HG02678 (cell line): ENCODE data around the gene CHPF2.
A peak's percentile ranks its signal among the peaks of the same experiment; 100 is the strongest.

Experiments
- ATAC-seq: cut with Tn5 transposase; IDR thresholded peaks from one replicate; pipeline ENCODE4 v1.9.1; 2021; ENCODE audit warnings: mild to moderate bottlenecking, moderate library complexity; ENCODE audit not compliant: unreplicated experiment

Gene CHPF2

GRCh38 chr7:151232917-151233701 lies 826 bp downstream of the CHPF2 start:
- peak; percentile 29 for ATAC-seq

GRCh38 chr7:151233804-151234203 lies 1.5 kb downstream of the CHPF2 start:
- no peak for ATAC-seq

- no peak for ATAC-seq
These were observed 3.0 kb downstream of the CHPF2 start for GRCh38 chr7:151235091-151235787.

GRCh38 chr7:151236406-151236805 lies 4.1 kb downstream of the CHPF2 start:
- ATAC-seq: no peak

- no peak for ATAC-seq
These were observed 5.2 kb downstream of the CHPF2 start for GRCh38 chr7:151237244-151238189.

GRCh38 chr7:151238190-151238810 lies 6.0 kb downstream of the CHPF2 start:
- ATAC-seq: no peak

GRCh38 chr7:151238924-151239836 lies 6.9 kb downstream of the CHPF2 start:
- no peak for ATAC-seq

- ATAC-seq: no peak
These were observed 7.7 kb downstream of the CHPF2 start for GRCh38 chr7:151239837-151240459.

GRCh38 chr7:151240536-151240935 lies 8.3 kb downstream of the CHPF2 start:
- no peak for ATAC-seq

GRCh38 chr7:151240942-151241754 lies 8.9 kb downstream of the CHPF2 start:
- no peak for ATAC-seq

- ATAC-seq: no peak
These were observed 9.4 kb downstream of the CHPF2 start for GRCh38 chr7:151241755-151242096.

- no peak for ATAC-seq
These were observed 10.1 kb downstream of the CHPF2 start for GRCh38 chr7:151242159-151243044.

GRCh38 chr7:151243045-151243349 lies 10.7 kb downstream of the CHPF2 start:
- ATAC-seq: no peak

- ATAC-seq: no peak
These were observed 11.3 kb downstream of the CHPF2 start for GRCh38 chr7:151243408-151244195.

- no peak for ATAC-seq
These were observed 12.0 kb downstream of the CHPF2 start for GRCh38 chr7:151244196-151244840.

GRCh38 chr7:151244841-151245346 lies 12.6 kb downstream of the CHPF2 start:
- no peak for ATAC-seq
